Measurements from ENCODE around the gene KDM6A. TPM values are rescaled to one million over a fixed set of nuclear protein-coding genes. Genes with fewer than 3 reads are reported as not detected.
"Not testable (repeated sequence)": the region's sequence is repeated elsewhere in the genome, so short reads cannot be mapped to it uniquely, and the experiment has no call there.

KDM6A gene
- total RNA-seq, 8 experiments from 2014 or later = 13.8 to 55.3 (median 16.7) TPM

DNA sequence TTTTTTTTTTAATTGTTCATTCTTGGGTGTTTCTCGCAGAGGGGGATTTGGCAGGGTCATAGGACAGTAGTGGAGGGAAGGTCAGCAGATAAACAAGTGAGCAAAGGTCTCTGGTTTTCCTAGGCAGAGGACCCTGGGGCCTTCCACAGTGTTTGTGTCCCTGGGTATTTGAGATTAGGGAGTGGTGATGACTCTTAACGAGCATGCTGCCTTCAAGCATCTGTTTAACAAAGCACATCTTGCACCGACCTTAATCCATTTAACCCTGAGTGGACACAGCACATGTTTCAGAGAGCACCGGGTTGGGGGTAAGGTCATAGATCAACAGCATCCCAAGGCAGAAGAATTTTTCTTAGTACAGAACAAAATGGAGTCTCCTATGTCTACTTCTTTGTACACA, 37.5 kb downstream of the KDM6A start:
- 60 to 100% (median 83%) methylated on average over 1 of the region's 4 CpGs; no CpG with 5 or more reads in 7 of the 10 experiments for WGBS, 10 experiments
- H3K4me1 ChIP-seq (replicated peaks in 1 of 2); ATAC-seq (replicated peaks in 6 of 8); H3K27ac ChIP-seq; in situ Hi-C loops (cut with MboI; ENCODE audit: low pct_unique_long_range_greater_than_20kb in 2 of 9, low sequenced_read_pairs in 9 of 9, unreplicated experiment in 9 of 9); H3K4me3 ChIP-seq: not testable (repeated sequence)

- H3K4me3 ChIP-seq; ATAC-seq (replicated peaks in 6 of 8); in situ Hi-C loops (cut with MboI; ENCODE audit: low pct_unique_long_range_greater_than_20kb in 2 of 9, low sequenced_read_pairs in 9 of 9, unreplicated experiment in 9 of 9); H3K27ac ChIP-seq; H3K4me1 ChIP-seq (replicated peaks in 1 of 2): not testable (repeated sequence)
- no CpG with 5 or more reads among the region's 45 CpGs for WGBS, 10 experiments
These were observed 38.1 kb downstream of the KDM6A start for GRCh38 chrX:44911074-44911600.

GRCh38 chrX:44913656-44914531, 40.9 kb downstream of the KDM6A start:
- ATAC-seq (replicated peaks in 6 of 8) = no peak
- no peak overlapping the region for H3K4me3 ChIP-seq
- WGBS, 10 experiments = 0 to 100% (median 58%) methylated on average over 1 to 9 of the region's 9 CpGs; no CpG with 5 or more reads in 3 of the 10 experiments
- H3K27ac ChIP-seq = no peak overlapping the region
- in situ Hi-C loops (cut with MboI; ENCODE audit: low pct_unique_long_range_greater_than_20kb in 2 of 9, low sequenced_read_pairs in 9 of 9, unreplicated experiment in 9 of 9) = no loop called here
- H3K4me1 ChIP-seq (replicated peaks in 1 of 2) = no peaks in the 10 kb centered on the region

GRCh38 chrX:44914532-44915198, 41.7 kb downstream of the KDM6A start:
- peak in 2 of 8 experiments; percentile 22 to 23 for ATAC-seq (replicated peaks in 6 of 8)
- in situ Hi-C loops (cut with MboI; ENCODE audit: low pct_unique_long_range_greater_than_20kb in 2 of 9, low sequenced_read_pairs in 9 of 9, unreplicated experiment in 9 of 9) = no loop called here
- 25 to 100% (median 68%) methylated on average over 2 of the region's 2 CpGs; no CpG with 5 or more reads in 6 of the 10 experiments for WGBS, 10 experiments
- Histone ChIP-seq H3K27ac (no peak overlapping the region), H3K4me1 (replicated peaks in 1 of 2) (no peaks in the 10 kb centered on the region), H3K4me3 (no peak overlapping the region)

- H3K27ac ChIP-seq = no peak overlapping the region
- in situ Hi-C loops (cut with MboI; ENCODE audit: low pct_unique_long_range_greater_than_20kb in 2 of 9, low sequenced_read_pairs in 9 of 9, unreplicated experiment in 9 of 9) = no loop called here
- no peaks in the 10 kb centered on the region for H3K4me1 ChIP-seq (replicated peaks in 1 of 2)
- H3K4me3 ChIP-seq = no peak overlapping the region
- WGBS, 10 experiments = 60 to 100% (median 97%) methylated on average over 4 to 8 of the region's 8 CpGs; no CpG with 5 or more reads in 6 of the 10 experiments
- ATAC-seq (replicated peaks in 6 of 8) = no peak
These were observed 42.4 kb downstream of the KDM6A start for GRCh38 chrX:44915361-44915868.

DNA sequence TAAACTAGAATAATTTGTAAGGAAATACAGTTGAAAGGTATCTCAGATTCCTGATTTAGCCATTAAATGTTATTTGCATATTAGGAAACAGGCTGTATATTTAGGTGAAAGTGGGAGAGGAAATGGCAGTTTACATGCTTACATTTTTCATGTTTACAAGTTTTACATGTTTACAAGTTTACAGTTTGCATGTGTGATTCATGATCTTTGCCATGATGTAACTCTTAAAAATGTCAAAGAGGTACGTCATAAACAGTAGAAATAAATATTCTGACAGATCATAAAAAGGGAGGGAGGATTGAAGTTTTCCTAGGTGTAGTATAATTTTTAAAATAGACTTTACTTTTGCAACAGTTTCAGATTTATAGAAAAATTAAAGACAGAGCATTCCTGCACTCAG, 45.7 kb downstream of the KDM6A start:
- in situ Hi-C loops (cut with MboI; ENCODE audit: low pct_unique_long_range_greater_than_20kb in 2 of 9, low sequenced_read_pairs in 9 of 9, unreplicated experiment in 9 of 9) = no loop called here
- ATAC-seq (replicated peaks in 6 of 8) = no peak
- Histone ChIP-seq H3K4me3 (no peak overlapping the region), H3K27ac (no peak overlapping the region), H3K4me1 (replicated peaks in 1 of 2) (no peaks in the 10 kb centered on the region)
- WGBS, 10 experiments = 56 to 89% (median 75%) methylated on average over 1 of the region's 1 CpG; no CpG with 5 or more reads in 6 of the 10 experiments

- in situ Hi-C loops (cut with MboI; ENCODE audit: low pct_unique_long_range_greater_than_20kb in 2 of 9, low sequenced_read_pairs in 9 of 9, unreplicated experiment in 9 of 9) = no loop called here
- no peak for ATAC-seq (replicated peaks in 6 of 8)
- no peak overlapping the region for H3K4me3 ChIP-seq
- no peak overlapping the region for H3K27ac ChIP-seq
- no peaks in the 10 kb centered on the region for H3K4me1 ChIP-seq (replicated peaks in 1 of 2)
- WGBS, 10 experiments = 52 to 100% (median 90%) methylated on average over 1 to 4 of the region's 4 CpGs; no CpG with 5 or more reads in 1 of the 10 experiments
These were observed 50.0 kb downstream of the KDM6A start for GRCh38 chrX:44922980-44923379.

DNA sequence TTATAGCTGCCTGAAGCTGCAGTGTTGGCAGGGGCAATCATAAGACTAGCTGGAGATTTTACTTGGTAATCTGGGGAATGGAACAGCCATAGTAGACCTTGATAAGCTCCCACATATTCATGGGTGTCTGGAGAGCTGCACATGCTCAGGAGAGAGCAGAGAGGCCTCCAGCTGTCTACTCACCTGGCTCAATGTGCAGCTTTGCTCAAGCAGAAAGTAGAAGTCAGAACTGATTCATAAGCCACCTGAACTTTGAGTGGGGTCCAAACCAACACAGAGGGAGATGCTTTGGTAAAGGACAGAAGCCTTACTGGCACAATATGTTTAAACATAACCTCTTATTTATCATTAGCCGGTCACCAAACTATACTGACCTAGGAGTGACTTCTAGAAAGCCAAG, 54.4 kb downstream of the KDM6A start:
- H3K4me3 ChIP-seq = no peak overlapping the region
- in situ Hi-C loops (cut with MboI; ENCODE audit: low pct_unique_long_range_greater_than_20kb in 2 of 9, low sequenced_read_pairs in 9 of 9, unreplicated experiment in 9 of 9) = no loop called here
- H3K4me1 ChIP-seq (replicated peaks in 1 of 2) = no peaks in the 10 kb centered on the region
- H3K27ac ChIP-seq = no peak overlapping the region
- no peak for ATAC-seq (replicated peaks in 6 of 8)
- 42 to 100% methylated on average over 1 of the region's 1 CpG; no CpG with 5 or more reads in 8 of the 10 experiments for WGBS, 10 experiments

GRCh38 chrX:44931441-44931973, 58.5 kb downstream of the KDM6A start:
- 69 to 100% (median 100%) methylated on average over 1 to 4 of the region's 4 CpGs; no CpG with 5 or more reads in 2 of the 10 experiments for WGBS, 10 experiments
- Histone ChIP-seq H3K27ac (no peak overlapping the region), H3K4me3 (no peak overlapping the region), H3K4me1 (replicated peaks in 1 of 2) (no peaks in the 10 kb centered on the region)
- no peak for ATAC-seq (replicated peaks in 6 of 8)
- in situ Hi-C loops (cut with MboI; ENCODE audit: low pct_unique_long_range_greater_than_20kb in 2 of 9, low sequenced_read_pairs in 9 of 9, unreplicated experiment in 9 of 9) = no loop called here

DNA sequence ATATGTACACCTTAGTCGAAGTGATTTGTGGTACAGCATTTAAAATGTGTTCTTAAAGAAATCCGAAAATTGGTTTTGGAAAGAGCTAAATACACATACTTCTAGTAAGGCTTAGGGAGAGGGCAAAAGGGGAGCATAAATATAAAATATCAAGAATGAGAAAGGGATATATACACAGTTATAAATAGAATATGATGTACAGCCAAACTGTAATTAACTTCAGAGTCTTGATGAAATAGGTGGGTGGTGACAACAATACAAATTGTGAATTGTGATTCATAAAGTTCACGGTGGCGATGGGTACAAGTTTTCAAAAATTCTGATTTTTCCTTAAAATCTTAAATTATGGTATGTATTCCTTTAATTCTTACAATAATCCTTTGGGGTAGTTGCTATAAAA, 62.2 kb downstream of the KDM6A start:
- no peak for ATAC-seq (replicated peaks in 6 of 8)
- Histone ChIP-seq H3K4me3 (no peak overlapping the region), H3K27ac (no peak overlapping the region), H3K4me1 (replicated peaks in 1 of 2) (no peaks in the 10 kb centered on the region)
- WGBS, 10 experiments = 62 to 100% (median 91%) methylated on average over 2 to 4 of the region's 4 CpGs; no CpG with 5 or more reads in 4 of the 10 experiments
- in situ Hi-C loops (cut with MboI; ENCODE audit: low pct_unique_long_range_greater_than_20kb in 2 of 9, low sequenced_read_pairs in 9 of 9, unreplicated experiment in 9 of 9) = no loop called here

- Histone ChIP-seq H3K4me1 (replicated peaks in 1 of 2) (no peaks in the 10 kb centered on the region), H3K27ac (no peak overlapping the region), H3K4me3 (no peak overlapping the region)
- WGBS, 10 experiments = 81 to 100% (median 94%) methylated on average over 2 to 5 of the region's 5 CpGs; no CpG with 5 or more reads in 5 of the 10 experiments
- ATAC-seq (replicated peaks in 6 of 8) = no peak
- in situ Hi-C loops (cut with MboI; ENCODE audit: low pct_unique_long_range_greater_than_20kb in 2 of 9, low sequenced_read_pairs in 9 of 9, unreplicated experiment in 9 of 9) = no loop called here
These were observed 62.7 kb downstream of the KDM6A start for GRCh38 chrX:44935640-44936039.

- H3K27ac ChIP-seq = no peak overlapping the region
- 0 to 100% (median 27%) methylated on average over 1 to 2 of the region's 2 CpGs; no CpG with 5 or more reads in 6 of the 10 experiments for WGBS, 10 experiments
- H3K4me1 ChIP-seq (replicated peaks in 1 of 2) = no peaks in the 10 kb centered on the region
- in situ Hi-C loops (cut with MboI; ENCODE audit: low pct_unique_long_range_greater_than_20kb in 2 of 9, low sequenced_read_pairs in 9 of 9, unreplicated experiment in 9 of 9) = no loop called here
- ATAC-seq (replicated peaks in 6 of 8) = no peak
- H3K4me3 ChIP-seq = no peak overlapping the region
These were observed 64.6 kb downstream of the KDM6A start for GRCh38 chrX:44937606-44938005.

DNA sequence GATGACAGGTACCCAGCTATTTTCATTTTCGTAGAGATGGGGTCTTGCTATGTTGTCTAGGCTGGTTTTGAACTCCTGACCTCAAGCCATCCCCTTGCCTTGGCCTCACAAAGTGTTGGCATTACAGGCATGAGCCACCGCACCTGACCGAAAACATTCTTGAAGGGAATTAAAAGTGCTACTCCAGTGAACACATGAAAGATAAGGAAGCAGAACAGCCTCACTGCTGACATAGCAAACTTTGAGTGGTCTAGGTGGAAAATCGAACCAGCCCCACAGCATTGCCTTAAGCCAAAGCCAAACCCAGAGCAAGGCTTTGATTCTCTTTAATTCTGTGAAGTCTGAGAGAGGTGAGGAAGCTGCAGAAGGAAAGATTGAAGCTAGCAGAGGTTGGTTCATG, 65.1 kb downstream of the KDM6A start:
- in situ Hi-C loops (cut with MboI; ENCODE audit: low pct_unique_long_range_greater_than_20kb in 2 of 9, low sequenced_read_pairs in 9 of 9, unreplicated experiment in 9 of 9) = no loop called here
- 52 to 100% methylated on average over 1 to 4 of the region's 4 CpGs; no CpG with 5 or more reads in 8 of the 10 experiments for WGBS, 10 experiments
- H3K4me3 ChIP-seq = no peak overlapping the region
- H3K4me1 ChIP-seq (replicated peaks in 1 of 2) = no peaks in the 10 kb centered on the region
- no peak for ATAC-seq (replicated peaks in 6 of 8)
- no peak overlapping the region for H3K27ac ChIP-seq
